CD4-positive, alpha-beta T cell (primary cell): ENCODE data around the gene GNG7. TPM values are rescaled to one million over a fixed set of nuclear protein-coding genes. Genes with fewer than 3 reads are reported as not detected.
"Not testable (repeated sequence)": the region's sequence is repeated elsewhere in the genome, so short reads cannot be mapped to it uniquely, and the experiment has no call there.

Experiments
- ATAC-seq: fragments of 200-7000 bp; cut with Tn5 transposase; one replicate; pipeline ENCODE4 v1.10.0; 2022; ENCODE audit warnings: mild to moderate bottlenecking; ENCODE audit not compliant: poor library complexity
- CTCF ChIA-PET: fragments of 350-600 bp; sonication (Branson Sonifier 250); formaldehyde crosslinking; loops from one replicate; lab custom pipeline; 2021; ENCODE audit warnings: antibody characterized with exemption, inconsistent platforms; lab: Charles Lee
- POLR2A ChIA-PET: fragments of 350-600 bp; sonication (Branson Sonifier 250); formaldehyde crosslinking; loops from one replicate; lab custom pipeline; 2021; ENCODE audit warnings: antibody characterized with exemption, inconsistent platforms; lab: Charles Lee
- DNase-seq, 14 experiments: peaks; one replicate each; pipeline ENCODE4 v3.0.0-alpha.2; 2013 to 2020; ENCODE audit warnings: mixed read lengths in 2 of 14
- H3K27ac ChIP-seq, 2 donors: one replicate each; pipeline versions ENCODE4 v1.5.1 to v1.7.0; 2013; ENCODE audit warnings: low read length in 2 of 2, low read depth in 1 of 2, mild to moderate bottlenecking in 1 of 2
- H3K27me3 ChIP-seq, 2 experiments: 1 replicate in 1 of 2; 2 replicates in 1 of 2; pipeline versions ENCODE4 v1.6.1 to v1.7.0; 2013; ENCODE audit warnings: low read length in 2 of 2, control low read depth in 1 of 2, mild to moderate bottlenecking in 1 of 2, moderate library complexity in 1 of 2; ENCODE audit not compliant: insufficient read depth in 2 of 2, control insufficient read depth in 1 of 2
- H3K36me3 ChIP-seq: one replicate; pipeline ENCODE4 v1.6.1; 2013; ENCODE audit warnings: low read length, control low read depth; ENCODE audit not compliant: insufficient read depth
- H3K4me1 ChIP-seq: one replicate; pipeline ENCODE4 v1.6.1; 2013; ENCODE audit warnings: low read length, control low read depth; ENCODE audit not compliant: insufficient read depth
- H3K4me3 ChIP-seq: one replicate; pipeline ENCODE4 v1.5.1; 2013; ENCODE audit warnings: mild to moderate bottlenecking, low read length, moderate library complexity
- H3K9me3 ChIP-seq, 2 experiments: 1 replicate in 1 of 2; 2 replicates in 1 of 2; pipeline versions ENCODE4 v1.6.1 to v1.7.0; 2013; ENCODE audit warnings: low read length in 2 of 2, mild to moderate bottlenecking in 2 of 2, control low read depth in 1 of 2, moderate library complexity in 1 of 2; ENCODE audit not compliant: control insufficient read depth in 1 of 2, insufficient read depth in 1 of 2
- H3K27ac Mint-ChIP-seq: one replicate; pipeline ENCODE4 v1.8.0; 2020; ENCODE audit warnings: mixed read lengths
- H3K27me3 Mint-ChIP-seq: one replicate; pipeline ENCODE4 v1.8.0; 2021; ENCODE audit warnings: mixed read lengths
- H3K36me3 Mint-ChIP-seq: one replicate; pipeline ENCODE4 v1.8.0; 2021; ENCODE audit warnings: low read depth, mixed read lengths
- H3K4me1 Mint-ChIP-seq: one replicate; pipeline ENCODE4 v1.8.0; 2021; ENCODE audit warnings: low read depth, mixed read lengths
- H3K4me3 Mint-ChIP-seq: one replicate; pipeline ENCODE4 v1.8.0; 2020; ENCODE audit warnings: mild to moderate bottlenecking, mixed read lengths
- H3K9me3 Mint-ChIP-seq: one replicate; pipeline ENCODE4 v1.8.0; 2020; ENCODE audit warnings: mixed read lengths
- CTCF ChIP-seq: fragments of 200-600 bp; IDR thresholded peaks from one replicate; pipeline ENCODE4 v1.8.0; 2022; ENCODE audit warnings: antibody characterized with exemption, mild to moderate bottlenecking
- intact Hi-C, 2 experiments: fragments of 100-400 bp; cut with DNase I in 1 of 2; cut with micrococcal nuclease in 1 of 2; formaldehyde crosslinking; loops; one replicate each; pipeline versions ENCODE4 v1.15.1 to v1.9.0; 2023 to 2025; cut with DNase I, micrococcal nuclease
- total RNA-seq, 174 experiments: library from RNA in 2 of 174; stranded (reverse) in 2 of 174; gene quantifications; one replicate each; pipeline ENCODE4 v1.2.3 and lab custom pipeline; 2021 to 2026

Gene GNG7
- total RNA-seq, 2 experiments from 2014 or later = 5.2 to 5.7 TPM

DNA sequence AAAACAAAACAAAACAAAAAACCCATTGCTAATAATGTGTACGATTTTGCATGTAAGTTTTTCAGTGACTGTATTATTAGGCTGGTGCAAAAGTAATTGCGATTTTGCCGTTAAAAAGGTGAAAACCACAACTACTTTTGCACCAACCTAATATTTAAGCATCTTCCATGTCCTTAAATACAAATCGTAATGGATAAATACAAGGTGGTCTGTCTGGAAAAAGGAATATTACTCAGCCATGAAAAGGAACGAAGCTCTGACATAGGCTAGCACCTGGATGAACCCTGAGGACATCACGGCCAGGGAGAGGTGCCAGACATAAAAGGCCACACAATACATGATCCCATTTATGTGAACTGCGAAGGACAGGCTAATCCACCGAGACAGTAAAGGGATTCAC lies 193.4 kb downstream of the GNG7 start:
- H3K27ac ChIP-seq = no peak overlapping the region
- peaks cover 13% of the 10 kb centered on the region for H3K4me1 ChIP-seq
- Mint-ChIP-seq H3K27me3 (no peaks in the 10 kb centered on the region), H3K4me1 (peaks cover 10% of the 10 kb centered on the region), H3K27ac (no peak overlapping the region), H3K9me3 (no peaks in the 10 kb centered on the region), H3K4me3 (no peak overlapping the region), H3K36me3 (no peaks in the 10 kb centered on the region)
- DNase-seq (no peak), ATAC-seq (no peak)
- H3K9me3 ChIP-seq = no peaks in the 10 kb centered on the region
- TF ChIP-seq CTCF = no peak
- H3K36me3 ChIP-seq = no peaks in the 10 kb centered on the region
- ChIA-PET CTCF (no interaction called here), POLR2A (no interaction called here)
- intact Hi-C loops = loop anchor here in 1 of 2 experiments (5.0 kb wide), 1 partner anchor 43 kb away; no protein-coding TSS in a partner anchor
- H3K27me3 ChIP-seq = no peaks in the 10 kb centered on the region
- no peak overlapping the region for H3K4me3 ChIP-seq

DNA sequence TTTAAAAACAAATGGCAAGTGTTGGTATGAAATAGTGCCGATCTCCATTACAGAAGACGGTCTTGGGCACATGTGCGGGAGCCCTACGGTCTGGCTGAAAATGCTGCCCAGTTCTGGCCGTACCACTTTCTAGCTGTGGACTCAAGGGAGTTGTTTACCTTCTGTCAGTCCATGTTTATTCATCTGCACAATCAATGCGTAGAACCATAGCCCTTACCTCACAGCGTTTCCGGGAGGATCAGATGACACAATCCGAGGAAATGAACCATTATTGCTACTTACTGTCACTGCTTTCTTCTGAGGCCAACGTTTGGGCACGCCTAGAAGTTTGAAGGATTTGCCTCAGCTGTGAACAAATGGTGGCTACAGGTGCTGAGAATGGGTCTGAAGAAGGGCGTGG lies 195.4 kb downstream of the GNG7 start:
- H3K4me1 Mint-ChIP-seq = peaks cover 21% of the 10 kb centered on the region
- peak overlapping the region; percentile 80 for H3K27ac Mint-ChIP-seq

GRCh38 chr19:2506656-2507055 lies 195.8 kb downstream of the GNG7 start:
- intact Hi-C loops = loop anchor here (1.0 to 5.0 kb wide), 2 partner anchors 30 to 46 kb away; partner anchors contain the start of gene GADD45B (in 1 of the 2)
- DNase-seq, H3K9me3 Mint-ChIP-seq, H3K4me3 Mint-ChIP-seq, ATAC-seq, H3K4me3 ChIP-seq, H3K27me3 Mint-ChIP-seq, H3K27me3 ChIP-seq, H3K27ac ChIP-seq, H3K36me3 Mint-ChIP-seq, H3K9me3 ChIP-seq, H3K36me3 ChIP-seq: not testable (repeated sequence)
- ChIA-PET POLR2A (interaction anchor here (1.0 to 1.2 kb wide), 2 partner anchors 30 to 31 kb away, joined by 5 to 7 read pairs; partner anchors contain the start of gene GADD45B), CTCF (interaction anchor here (0.8 to 1.1 kb wide), 2 partner anchors 93 to 114 kb away, joined by 4 to 5 read pairs; no protein-coding TSS in a partner anchor)
- peaks cover 32% of the 10 kb centered on the region for H3K4me1 ChIP-seq
- H3K4me1 Mint-ChIP-seq = peaks cover 21% of the 10 kb centered on the region
- H3K27ac Mint-ChIP-seq = peak overlapping the region; percentile 80

More for the DNA sequence above, 195.4 kb downstream of the GNG7 start:
- Histone ChIP-seq H3K27me3 (no peaks in the 10 kb centered on the region), H3K9me3 (no peaks in the 10 kb centered on the region), H3K4me1 (peaks cover 32% of the 10 kb centered on the region), H3K27ac (no peak overlapping the region), H3K4me3 (no peak overlapping the region), H3K36me3 (no peaks in the 10 kb centered on the region)
- CTCF ChIA-PET = interaction anchor here (0.8 to 1.2 kb wide), 3 partner anchors 29 to 113 kb away, joined by 3 to 5 read pairs (median 4); no protein-coding TSS in a partner anchor
- no peaks in the 10 kb centered on the region for H3K27me3 Mint-ChIP-seq
- POLR2A ChIA-PET = interaction anchor here (0.9 to 1.0 kb wide), 2 partner anchors 31 to 92 kb away, joined by 3 to 7 read pairs; partner anchors contain the start of gene GADD45B
- no peaks in the 10 kb centered on the region for H3K9me3 Mint-ChIP-seq
- no peaks in the 10 kb centered on the region for H3K36me3 Mint-ChIP-seq
- peak; percentile 59 for ATAC-seq
- TF ChIP-seq CTCF = no peak
- DNase-seq = peak in 11 of 14 experiments; percentile 12 to 74 (median 45)
- H3K4me3 Mint-ChIP-seq = no peak overlapping the region
- intact Hi-C loops = loop anchor here (1.0 to 5.0 kb wide), 2 partner anchors 31 to 45 kb away; partner anchors contain the start of gene GADD45B (in 1 of the 2)
